Activated CD8-positive, alpha-beta memory T cell treated with anti-CD3 and anti-CD28 coated beads, Interleukin-2, amount 50 U/mL, for 1 hour (primary cell): ENCODE results near the gene HPS1.

ENCODE experiments used
- DNase-seq: peaks from one replicate; pipeline ENCODE4 v3.0.0-alpha.2; 2020; ENCODE audit errors: extremely low read depth

The HPS1 gene

DNA sequence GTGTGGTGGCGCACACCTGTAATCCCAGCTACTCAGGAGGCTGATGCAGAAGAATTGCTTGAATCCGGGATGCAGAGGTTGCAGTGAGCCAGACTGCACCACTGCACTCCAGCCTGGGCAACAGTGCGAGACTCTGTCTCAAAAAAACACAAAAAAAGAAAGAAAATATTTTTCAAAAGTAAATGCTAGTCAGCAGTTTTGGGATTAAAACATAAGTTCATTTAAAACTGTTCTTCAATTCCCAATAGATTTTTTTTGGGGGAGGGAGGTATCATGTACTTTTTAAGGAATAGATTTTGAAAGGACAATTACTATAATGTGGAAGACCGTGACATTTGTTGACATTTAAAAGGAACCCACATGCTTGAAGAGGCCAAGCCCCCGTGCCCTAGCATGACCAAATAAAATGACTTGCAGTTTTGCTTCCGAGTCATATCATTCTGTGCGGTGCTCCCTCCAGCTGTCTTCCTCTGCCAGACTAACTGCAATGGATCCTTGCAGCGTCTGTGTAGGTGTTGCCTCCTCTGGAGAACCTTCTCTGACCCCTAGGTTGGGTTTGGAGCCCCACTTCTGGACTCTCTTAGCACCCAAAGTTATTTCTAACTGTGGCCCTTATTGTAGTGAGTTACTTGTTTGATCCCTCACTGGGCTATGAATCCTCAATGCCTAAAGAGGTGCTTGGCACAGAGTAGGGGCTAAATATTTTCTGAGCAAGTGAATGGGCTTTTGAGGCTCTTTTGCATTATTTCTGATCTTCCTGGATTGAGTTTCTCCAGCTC is 17.4 kb upstream of the HPS1 start:
- DNase-seq, result no peak

DNA sequence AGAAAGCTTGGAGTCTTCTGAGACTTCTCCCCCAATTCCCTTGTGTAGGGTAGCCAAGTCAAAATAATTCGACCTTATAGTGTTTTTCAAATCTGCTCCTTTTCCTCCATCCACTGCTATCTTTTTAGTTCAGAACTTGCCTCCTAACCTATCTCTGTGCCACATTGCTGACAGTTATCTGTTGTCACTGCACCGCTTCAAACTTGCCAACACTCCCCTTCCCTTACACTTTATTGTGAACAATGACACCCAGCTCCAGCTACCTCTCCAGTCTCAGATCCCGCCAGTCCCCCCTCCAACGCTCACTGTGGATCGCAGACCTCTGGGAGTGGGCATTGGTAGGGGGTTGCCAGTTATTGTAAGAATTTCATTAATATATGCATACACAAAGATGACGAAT is 16.3 kb upstream of the HPS1 start:
- DNase-seq, result no peak

DNA sequence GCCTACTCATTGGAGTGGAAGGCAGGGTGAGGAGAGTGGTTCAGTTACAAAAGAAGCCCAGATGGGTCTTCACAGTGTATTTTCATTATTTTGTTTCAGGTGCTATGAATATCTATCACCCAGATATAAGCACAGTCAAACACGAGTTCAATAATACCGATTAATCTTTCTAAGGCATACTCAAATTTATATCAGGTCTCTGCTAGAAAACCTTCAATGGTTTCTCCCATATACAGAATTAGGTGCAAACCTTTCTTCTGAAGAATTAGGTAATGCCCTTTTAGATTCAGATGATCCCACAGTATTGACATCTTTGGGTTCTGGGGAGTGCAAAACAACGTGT is 14.7 kb upstream of the HPS1 start:
- DNase-seq, result no peak

GRCh38 chr10:98460837-98461499 is 14.2 kb upstream of the HPS1 start:
- no peak for DNase-seq

- DNase-seq, result no peak
These were observed 12.4 kb upstream of the HPS1 start for GRCh38 chr10:98458809-98459784.

- no peak for DNase-seq
These were observed 11.0 kb upstream of the HPS1 start for GRCh38 chr10:98457721-98458120.

DNA sequence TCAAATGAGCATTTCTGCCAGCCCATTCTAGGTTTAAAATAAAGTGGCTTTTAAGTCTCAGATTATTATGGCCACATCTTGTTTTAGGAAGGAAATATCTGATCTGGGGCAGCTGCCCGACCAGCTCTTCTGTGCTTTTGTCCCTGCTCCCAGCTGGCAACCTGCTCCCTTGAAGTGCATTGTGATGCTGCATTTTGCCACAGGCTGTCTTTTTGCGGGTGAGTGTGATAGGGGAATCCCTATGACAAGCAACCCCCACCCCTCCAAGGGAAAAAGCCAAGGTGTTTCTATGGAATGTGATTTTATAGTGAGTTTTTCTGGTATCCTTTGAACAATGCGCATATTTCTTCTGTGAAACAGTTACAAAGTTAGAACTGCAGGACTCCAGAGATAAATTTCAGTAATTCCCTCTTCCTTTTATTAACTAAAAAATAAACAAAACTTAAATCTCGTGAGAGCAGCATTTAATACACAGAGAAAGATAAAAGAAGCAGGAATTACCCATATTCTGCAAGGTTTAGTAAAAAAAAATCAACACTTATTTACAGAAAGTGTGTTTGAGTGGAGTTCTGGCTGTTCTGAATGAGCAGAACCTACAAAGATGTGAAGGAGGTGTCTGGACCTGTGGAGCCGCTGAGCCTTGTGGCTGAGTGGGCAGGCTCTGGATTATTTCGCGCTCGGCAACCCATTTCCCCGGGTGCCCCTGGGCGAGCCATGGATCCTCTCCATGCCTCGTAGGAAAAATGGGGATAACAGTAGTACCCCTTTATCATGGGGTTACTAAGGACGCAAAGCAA is 10.1 kb upstream of the HPS1 start:
- no peak for DNase-seq

DNA sequence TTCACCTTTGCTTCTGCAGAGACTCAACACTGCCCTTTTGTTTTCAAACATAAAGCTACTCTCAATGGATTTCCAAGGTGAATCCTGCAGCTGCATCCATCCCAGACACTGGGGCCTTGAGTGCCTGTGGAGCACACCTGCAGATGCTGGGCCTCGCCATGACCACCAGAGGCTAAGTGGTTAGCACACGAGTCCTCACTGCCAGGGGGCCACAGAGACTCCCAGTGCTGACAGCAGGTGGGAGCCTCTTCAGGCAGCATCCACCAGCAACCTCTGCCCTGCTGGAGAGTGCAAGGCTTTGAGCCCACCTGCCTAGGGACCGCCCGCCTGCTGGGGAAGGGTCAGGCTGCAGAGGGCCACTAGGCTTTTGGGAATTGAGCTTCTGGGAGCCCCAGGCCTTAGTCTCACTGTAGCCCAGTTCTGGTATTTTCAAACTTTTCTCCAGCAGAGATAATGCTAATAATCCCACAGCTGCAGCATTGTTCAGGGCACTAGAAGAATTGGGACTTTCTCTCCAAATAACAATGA is 9.4 kb upstream of the HPS1 start:
- no peak for DNase-seq

- no peak for DNase-seq
These were observed 7.0 kb upstream of the HPS1 start for GRCh38 chr10:98453729-98454128.

GRCh38 chr10:98450618-98451017 is 3.9 kb upstream of the HPS1 start:
- DNase-seq, result no peak

DNA sequence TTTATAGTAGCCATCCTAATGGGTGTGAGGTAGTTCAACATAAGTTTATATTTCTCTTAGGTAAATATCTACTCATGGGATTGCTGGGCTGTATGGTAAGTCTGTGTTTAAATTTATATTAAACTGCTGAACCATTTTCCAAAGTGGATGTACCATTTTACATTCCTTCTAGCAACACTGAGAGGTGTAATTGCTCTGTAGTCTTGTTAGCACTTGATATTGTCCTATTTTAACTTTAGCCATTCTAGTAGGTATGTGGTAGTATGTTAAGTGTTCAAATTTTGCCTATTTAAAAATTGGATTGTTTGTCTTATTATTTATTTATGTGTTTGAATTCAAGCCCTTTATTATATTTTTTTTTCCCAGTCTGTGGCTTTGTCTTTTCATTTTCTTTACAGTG is 2.6 kb upstream of the HPS1 start:
- no peak for DNase-seq

DNA sequence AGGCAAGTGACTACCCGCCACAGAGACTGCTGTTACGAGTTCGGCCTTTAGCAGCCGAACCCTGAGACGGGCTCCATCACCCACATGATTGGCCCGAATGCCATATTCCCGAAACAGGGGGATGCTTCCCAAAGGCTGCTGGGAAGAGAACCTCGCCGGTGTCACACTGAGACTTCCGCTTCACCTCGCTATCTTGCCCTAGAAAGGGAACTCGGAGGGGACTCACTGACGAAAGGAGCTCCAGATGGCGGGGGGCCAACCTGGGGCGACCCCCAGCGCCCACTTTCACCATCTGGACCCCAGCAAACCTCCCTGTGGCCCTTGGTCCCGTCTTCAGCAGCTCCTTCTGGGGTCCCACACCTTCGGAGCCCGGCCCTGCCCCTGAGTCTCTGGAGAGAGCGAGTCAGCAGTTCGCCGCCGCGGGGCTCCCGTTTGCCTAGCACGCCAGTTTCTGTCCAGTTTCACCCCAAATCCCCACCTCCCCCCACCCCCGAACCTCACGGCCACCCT is 529 bp downstream of the HPS1 start:
- DNase-seq, result no peak

GRCh38 chr10:98445200-98445812 is 1.4 kb downstream of the HPS1 start:
- DNase-seq, result no peak

- no peak for DNase-seq
These were observed 2.3 kb downstream of the HPS1 start for GRCh38 chr10:98444314-98445006.

DNA sequence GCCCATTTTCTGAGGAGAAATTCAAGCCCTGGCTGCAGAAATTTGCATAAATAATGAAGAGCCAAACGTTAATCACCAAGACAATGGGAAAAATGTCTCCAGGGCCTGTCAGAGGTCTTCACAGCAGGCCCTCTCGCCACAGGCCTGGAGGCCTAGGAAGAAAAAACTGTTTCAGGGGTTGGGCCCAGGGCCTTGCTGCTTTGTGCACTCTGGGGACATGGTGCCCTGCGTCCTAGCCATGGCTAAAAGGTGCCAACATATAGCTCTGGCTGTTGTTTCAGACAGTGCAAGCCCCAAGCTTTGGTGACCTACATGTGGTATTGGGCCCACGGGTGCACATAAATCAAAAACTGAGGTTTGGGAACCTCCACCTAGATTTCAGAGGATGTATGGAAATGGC is 8.0 kb downstream of the HPS1 start:
- DNase-seq, result no peak

GRCh38 chr10:98436704-98437103 is 10.0 kb downstream of the HPS1 start:
- DNase-seq, result no peak

GRCh38 chr10:98435178-98435577 is 11.6 kb downstream of the HPS1 start:
- no peak for DNase-seq

- no peak for DNase-seq
These were observed 12.6 kb downstream of the HPS1 start for GRCh38 chr10:98433881-98434732.

GRCh38 chr10:98433371-98433770 is 13.4 kb downstream of the HPS1 start:
- DNase-seq, result no peak
